Activated T-cell treated with anti-CD3 and anti-CD28 coated beads, Interleukin-2, amount 50 U/mL, for 72 hours (primary cell): Measurements from ENCODE around the gene CALML5. TPM values are rescaled to one million over a fixed set of nuclear protein-coding genes. Genes with fewer than 3 reads are reported as not detected.

Experiments
- ATAC-seq, 2 donors: fragments of 150-1000 bp; cut with Tn5 transposase; replicated peaks in 1 of 2; 2 replicates each; pipeline ENCODE4 v1.10.0; 2021; ENCODE audit warnings: moderate library complexity in 2 of 2, mild to moderate bottlenecking in 1 of 2
- DNase-seq, 2 donors: peaks; one replicate each; pipeline ENCODE4 v3.0.0; 2021 to 2022; ENCODE audit warnings: mixed read lengths in 1 of 2
- H3K27ac Mint-ChIP-seq: one replicate; pipeline ENCODE4 v1.8.0; 2022; ENCODE audit warnings: mild to moderate bottlenecking, moderate library complexity, mixed read lengths
- H3K27me3 Mint-ChIP-seq: one replicate; pipeline ENCODE4 v1.8.0; 2022; ENCODE audit warnings: low read depth, mixed read lengths
- H3K36me3 Mint-ChIP-seq, 2 donors: one replicate each; pipeline ENCODE4 v1.8.0; 2022; ENCODE audit warnings: mixed read lengths in 2 of 2, mild to moderate bottlenecking in 1 of 2; ENCODE audit not compliant: insufficient read depth in 2 of 2
- H3K4me1 Mint-ChIP-seq: one replicate; pipeline ENCODE4 v1.8.0; 2022; ENCODE audit warnings: low read depth, mixed read lengths
- H3K4me3 Mint-ChIP-seq, 2 donors: one replicate each; pipeline ENCODE4 v1.8.0; 2022; ENCODE audit warnings: mild to moderate bottlenecking in 2 of 2, mixed read lengths in 2 of 2, moderate library complexity in 2 of 2
- H3K9me3 Mint-ChIP-seq, 2 donors: one replicate each; pipeline ENCODE4 v1.8.0; 2022; ENCODE audit warnings: mixed read lengths in 2 of 2
- total RNA-seq, 2 donors: library from RNA; stranded (reverse); gene quantifications; one replicate each; pipeline ENCODE4 v1.2.3, GENCODE V29; 2022

The CALML5 gene
- not detected for total RNA-seq

- Mint-ChIP-seq H3K4me3 (no peak within 1 kb of the TSS), H3K27me3 (peaks cover 20% of the 10 kb centered on the region), H3K9me3 (no peaks in the 10 kb centered on the region), H3K36me3 (no peaks in the 10 kb centered on the region), H3K27ac (no peak within 1 kb of the TSS), H3K4me1 (no peaks in the 10 kb centered on the region)
- ATAC-seq, result no peak
- no peak for DNase-seq
Measured at GRCh38 chr10:5499493-5500140, at the start of gene CALML5. Gene CALML5 (minus strand): TSS chr10:5499570. CDS start chr10:5499438, 132 bp downstream.

- DNase-seq (no peak), ATAC-seq (no peak)
- H3K9me3 Mint-ChIP-seq, result no peaks in the 10 kb centered on the region
- no peak overlapping the region for H3K27ac Mint-ChIP-seq
- H3K4me1 Mint-ChIP-seq, result peaks cover 29% of the 10 kb centered on the region
- H3K36me3 Mint-ChIP-seq, result no peaks in the 10 kb centered on the region
- peaks cover 11% of the 10 kb centered on the region for H3K27me3 Mint-ChIP-seq
- H3K4me3 Mint-ChIP-seq, result no peak overlapping the region
Measured at GRCh38 chr10:5547931-5548660, 48.7 kb upstream of the CALML5 start.

- H3K4me3 Mint-ChIP-seq, result no peak overlapping the region
- DNase-seq, result no peak
- H3K9me3 Mint-ChIP-seq, result peaks cover 0 to 2% of the 10 kb centered on the region in 2 donors
- peaks cover 24% of the 10 kb centered on the region for H3K4me1 Mint-ChIP-seq
- no peak overlapping the region for H3K27ac Mint-ChIP-seq
- no peak for ATAC-seq
- H3K27me3 Mint-ChIP-seq, result peaks cover 6% of the 10 kb centered on the region
- peaks cover 0 to 3% of the 10 kb centered on the region in 2 donors for H3K36me3 Mint-ChIP-seq
Measured at GRCh38 chr10:5547681-5547930, 48.2 kb upstream of the CALML5 start.

- Mint-ChIP-seq H3K36me3 (peaks cover 0 to 7% of the 10 kb centered on the region in 2 donors), H3K4me3 (no peak overlapping the region), H3K9me3 (peaks cover 2% of the 10 kb centered on the region in 2 donors), H3K27ac (no peak overlapping the region), H3K4me1 (peaks cover 19% of the 10 kb centered on the region), H3K27me3 (peaks cover 5% of the 10 kb centered on the region)
- no peak for DNase-seq
- ATAC-seq, result no peak
Measured at GRCh38 chr10:5546891-5547680, 47.7 kb upstream of the CALML5 start.

GRCh38 chr10:5545778-5546710 lies 46.7 kb upstream of the CALML5 start:
- H3K4me3 Mint-ChIP-seq, result no peak overlapping the region
- no peak overlapping the region for H3K27ac Mint-ChIP-seq
- peaks cover 9% of the 10 kb centered on the region for H3K4me1 Mint-ChIP-seq
- DNase-seq (no peak), ATAC-seq (no peak)
- H3K27me3 Mint-ChIP-seq, result peaks cover 5% of the 10 kb centered on the region
- peaks cover 1 to 9% of the 10 kb centered on the region in 2 donors for H3K36me3 Mint-ChIP-seq
- peaks cover 4% of the 10 kb centered on the region in 2 donors for H3K9me3 Mint-ChIP-seq

- ATAC-seq, result no peak
- no peak for DNase-seq
- H3K36me3 Mint-ChIP-seq, result peaks cover 1 to 9% of the 10 kb centered on the region in 2 donors
- peaks cover 4 to 7% of the 10 kb centered on the region in 2 donors for H3K9me3 Mint-ChIP-seq
- H3K4me3 Mint-ChIP-seq, result no peak overlapping the region
- no peak overlapping the region for H3K27ac Mint-ChIP-seq
- H3K4me1 Mint-ChIP-seq, result peaks cover 2% of the 10 kb centered on the region
- peaks cover 3% of the 10 kb centered on the region for H3K27me3 Mint-ChIP-seq
Measured at GRCh38 chr10:5545426-5545777, 46.0 kb upstream of the CALML5 start.

GRCh38 chr10:5545011-5545410 lies 45.6 kb upstream of the CALML5 start:
- H3K36me3 Mint-ChIP-seq, result peaks cover 1 to 9% of the 10 kb centered on the region in 2 donors
- H3K4me3 Mint-ChIP-seq, result no peak overlapping the region
- no peak for DNase-seq
- H3K27me3 Mint-ChIP-seq, result no peaks in the 10 kb centered on the region
- ATAC-seq, result no peak
- H3K9me3 Mint-ChIP-seq, result peaks cover 4 to 7% of the 10 kb centered on the region in 2 donors
- no peak overlapping the region for H3K27ac Mint-ChIP-seq
- no peaks in the 10 kb centered on the region for H3K4me1 Mint-ChIP-seq

- peaks cover 4 to 7% of the 10 kb centered on the region in 2 donors for H3K9me3 Mint-ChIP-seq
- no peaks in the 10 kb centered on the region for H3K27me3 Mint-ChIP-seq
- ATAC-seq, result no peak
- H3K4me1 Mint-ChIP-seq, result peaks cover 3% of the 10 kb centered on the region
- peaks cover 1 to 9% of the 10 kb centered on the region in 2 donors for H3K36me3 Mint-ChIP-seq
- H3K4me3 Mint-ChIP-seq, result no peak overlapping the region
- H3K27ac Mint-ChIP-seq, result no peak overlapping the region
- DNase-seq, result no peak
Measured at GRCh38 chr10:5544216-5544805, 44.9 kb upstream of the CALML5 start.

GRCh38 chr10:5543623-5544022 lies 44.3 kb upstream of the CALML5 start:
- Mint-ChIP-seq H3K27me3 (no peaks in the 10 kb centered on the region), H3K36me3 (peaks cover 1 to 9% of the 10 kb centered on the region in 2 donors), H3K9me3 (peaks cover 4 to 7% of the 10 kb centered on the region in 2 donors), H3K4me1 (peaks cover 5% of the 10 kb centered on the region), H3K4me3 (no peak overlapping the region), H3K27ac (no peak overlapping the region)
- ATAC-seq, result no peak
- DNase-seq, result no peak

- Mint-ChIP-seq H3K36me3 (peaks cover 1 to 9% of the 10 kb centered on the region in 2 donors), H3K4me1 (peaks cover 5% of the 10 kb centered on the region), H3K27ac (no peak overlapping the region), H3K27me3 (no peaks in the 10 kb centered on the region), H3K9me3 (peaks cover 4 to 7% of the 10 kb centered on the region in 2 donors), H3K4me3 (no peak overlapping the region)
- DNase-seq (no peak), ATAC-seq (no peak)
Measured at GRCh38 chr10:5542100-5542499, 42.7 kb upstream of the CALML5 start.

GRCh38 chr10:5540891-5541290 lies 41.5 kb upstream of the CALML5 start:
- Mint-ChIP-seq H3K4me1 (peaks cover 5% of the 10 kb centered on the region), H3K4me3 (no peak overlapping the region), H3K9me3 (peaks cover 4 to 7% of the 10 kb centered on the region in 2 donors), H3K27me3 (no peaks in the 10 kb centered on the region), H3K27ac (no peak overlapping the region), H3K36me3 (peaks cover 1 to 9% of the 10 kb centered on the region in 2 donors)
- DNase-seq (no peak), ATAC-seq (no peak)

- H3K27ac Mint-ChIP-seq, result no peak overlapping the region
- no peak for DNase-seq
- peaks cover 5% of the 10 kb centered on the region for H3K4me1 Mint-ChIP-seq
- ATAC-seq, result no peak
- H3K27me3 Mint-ChIP-seq, result no peaks in the 10 kb centered on the region
- peaks cover 4 to 7% of the 10 kb centered on the region in 2 donors for H3K9me3 Mint-ChIP-seq
- peaks cover 1 to 9% of the 10 kb centered on the region in 2 donors for H3K36me3 Mint-ChIP-seq
- H3K4me3 Mint-ChIP-seq, result no peak overlapping the region
Measured at GRCh38 chr10:5540080-5540479, 40.7 kb upstream of the CALML5 start.
